ENCODE data around the gene CELF2.

The CELF2 gene

DNA sequence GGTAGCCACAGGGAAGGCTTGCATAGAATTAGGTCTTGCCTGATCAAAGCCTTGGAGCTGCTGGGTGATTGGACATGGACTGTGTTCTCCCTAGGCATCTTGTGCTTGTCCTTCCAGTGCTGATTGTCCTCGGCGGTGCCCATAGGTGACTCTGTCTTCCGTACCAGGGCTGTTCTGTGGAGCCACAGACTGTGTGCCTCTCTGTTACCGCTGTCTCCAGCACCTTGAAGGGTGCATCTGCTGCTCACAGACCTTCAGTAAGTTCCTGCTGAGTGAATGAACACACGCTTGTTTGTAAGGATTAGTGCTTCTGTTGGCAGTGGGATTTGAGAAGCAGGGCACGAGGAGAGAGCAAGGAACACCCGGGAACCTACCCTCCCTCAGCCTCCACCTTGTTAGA lies 116.7 kb downstream of the CELF2 start:
- in situ Hi-C loops (cut with HindIII; ENCODE audit: low sequenced_read_pairs): no loop called here
- DNase-seq (ENCODE audit: low read depth): no peak

DNA sequence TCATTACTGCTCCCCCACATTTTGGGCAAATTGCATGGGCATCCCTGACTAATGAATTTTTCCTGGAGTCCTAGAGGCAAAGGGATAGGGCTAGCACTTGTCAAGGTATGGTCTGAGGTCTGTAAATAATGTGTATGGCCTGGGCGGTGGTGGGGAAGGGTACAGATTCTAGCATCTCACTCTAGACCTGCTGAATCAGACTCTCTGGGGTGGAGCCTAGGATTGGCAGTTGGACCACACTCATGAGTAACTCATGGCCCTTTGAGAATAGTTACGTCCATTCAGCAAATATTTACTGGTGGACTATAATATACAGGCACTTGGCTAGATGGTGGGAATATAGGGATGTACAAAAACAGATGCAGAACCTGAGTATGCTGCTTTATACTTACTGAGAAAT lies 118.0 kb downstream of the CELF2 start:
- no peak for DNase-seq (ENCODE audit: low read depth)
- H3K4me3 ChIP-seq (ENCODE audit: low read depth, low read length): no peak overlapping the region
- no peak for TF ChIP-seq CTCF (IDR thresholded peaks at IDR 0.05; ENCODE audit: low read depth, low read length, missing control alignments)
- in situ Hi-C loops (cut with HindIII; ENCODE audit: low sequenced_read_pairs): no loop called here

More for the DNA sequence above, 116.7 kb downstream of the CELF2 start:
- TF ChIP-seq CTCF (IDR thresholded peaks at IDR 0.05; ENCODE audit: low read depth, low read length, missing control alignments): no peak
- no peak overlapping the region for H3K4me3 ChIP-seq (ENCODE audit: low read depth, low read length)

DNA sequence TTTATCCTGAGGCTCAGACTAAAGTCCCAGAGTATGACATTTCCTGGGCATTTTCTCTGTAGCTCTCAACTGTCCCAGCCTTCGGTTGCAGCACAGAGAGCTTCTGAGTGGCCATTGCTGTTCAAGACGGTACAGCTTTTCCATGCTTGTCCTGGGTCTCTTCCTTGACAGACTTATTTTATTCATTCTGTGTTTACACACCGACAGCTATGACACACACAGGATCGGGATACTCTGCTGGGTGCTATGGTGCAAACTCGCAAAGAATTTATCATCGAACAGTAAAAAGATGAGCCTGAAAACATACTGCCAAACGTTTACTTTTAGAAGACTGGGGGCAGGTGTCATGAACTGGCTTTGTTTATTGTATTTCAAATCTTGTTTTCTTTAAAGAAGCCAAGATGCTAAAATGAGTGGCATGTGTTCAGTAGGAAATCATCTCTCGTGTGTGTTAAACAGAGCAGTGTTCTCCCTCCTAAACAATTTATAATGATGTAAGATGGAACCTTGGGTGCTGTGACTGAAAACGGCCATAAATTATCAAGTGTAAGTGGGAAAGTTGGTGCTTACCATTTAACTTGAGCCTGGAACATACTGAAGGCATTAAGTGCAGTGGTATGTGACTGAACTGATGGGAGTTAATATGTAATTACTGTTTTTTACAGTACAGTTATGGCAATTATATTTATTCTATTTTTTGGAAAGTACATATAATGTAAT lies 120.8 kb downstream of the CELF2 start:
- TF ChIP-seq CTCF (IDR thresholded peaks at IDR 0.05; ENCODE audit: low read depth, low read length, missing control alignments): no peak
- H3K4me3 ChIP-seq (ENCODE audit: low read depth, low read length): no peak overlapping the region
- no peak for DNase-seq (ENCODE audit: low read depth)
- in situ Hi-C loops (cut with HindIII; ENCODE audit: low sequenced_read_pairs): no loop called here

DNA sequence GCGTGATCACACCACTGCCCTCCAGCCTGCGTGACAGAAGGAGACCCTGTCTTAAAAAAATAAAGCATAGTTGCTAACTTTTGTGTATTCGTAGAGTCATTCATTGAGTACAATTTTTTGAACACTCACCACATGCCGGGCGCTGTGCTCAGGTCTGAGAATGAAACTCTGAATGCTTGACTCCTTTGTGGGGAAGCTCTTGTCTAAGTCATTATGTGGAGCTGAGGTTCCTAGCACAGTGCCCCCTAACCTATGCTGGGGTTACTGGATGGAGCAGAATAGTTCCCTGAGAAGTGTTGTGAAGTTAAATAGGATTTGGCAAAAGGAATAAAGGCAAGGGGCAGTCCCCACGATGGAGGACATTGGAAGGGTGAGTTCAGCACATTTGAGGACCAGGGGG lies 123.3 kb downstream of the CELF2 start:
- DNase-seq (ENCODE audit: low read depth): no peak
- TF ChIP-seq CTCF (IDR thresholded peaks at IDR 0.05; ENCODE audit: low read depth, low read length, missing control alignments): no peak
- in situ Hi-C loops (cut with HindIII; ENCODE audit: low sequenced_read_pairs): no loop called here
- H3K4me3 ChIP-seq (ENCODE audit: low read depth, low read length): no peak overlapping the region

- DNase-seq (ENCODE audit: low read depth): no peak
- in situ Hi-C loops (cut with HindIII; ENCODE audit: low sequenced_read_pairs): no loop called here
- H3K4me3 ChIP-seq (ENCODE audit: low read depth, low read length): no peak overlapping the region
- no peak for TF ChIP-seq CTCF (IDR thresholded peaks at IDR 0.05; ENCODE audit: low read depth, low read length, missing control alignments)
Observed at GRCh38 chr10:11141571-11142091, 124.0 kb downstream of the CELF2 start.

- no peak for DNase-seq (ENCODE audit: low read depth)
- in situ Hi-C loops (cut with HindIII; ENCODE audit: low sequenced_read_pairs): no loop called here
- no peak overlapping the region for H3K4me3 ChIP-seq (ENCODE audit: low read depth, low read length)
- TF ChIP-seq CTCF (IDR thresholded peaks at IDR 0.05; ENCODE audit: low read depth, low read length, missing control alignments): no peak
Observed at GRCh38 chr10:11142777-11143176, 125.1 kb downstream of the CELF2 start.
